HEK293 (cell line): ENCODE results near the gene PPP4R2.

ENCODE experiments used
- CTCF ChIA-PET: fragments of 350-600 bp; formaldehyde crosslinking; extraction: SDS; loops from one replicate; lab custom pipeline; 2021; ENCODE audit warnings: antibody characterized with exemption; lab: Yijun Ruan, JAX
- POLR2A ChIA-PET: fragments of 300-600 bp; formaldehyde crosslinking; extraction: SDS; loops from one replicate; lab custom pipeline; 2020; ENCODE audit warnings: antibody characterized with exemption, inconsistent platforms; lab: Yijun Ruan, JAX
- H3K27ac ChIP-seq: fragments of 200-500 bp; sonication (Bioruptor generic); 2 replicates; pipeline ENCODE4 v1.5.1; 2014; ENCODE audit warnings: low read depth, low read length, control low read depth, inconsistent platforms; ENCODE audit errors: extremely low read depth
- H3K36me3 ChIP-seq, 2 experiments: fragments of 200-500 bp in 1 of 2; sonication (Bioruptor generic) in 1 of 2; 1 replicate in 1 of 2; 2 replicates in 1 of 2; pipeline ENCODE4 v1.5.1; 2014 to 2017; ENCODE audit warnings: inconsistent platforms in 2 of 2, low read length in 2 of 2; ENCODE audit not compliant: control insufficient read depth in 2 of 2, insufficient read depth in 1 of 2
- H3K4me1 ChIP-seq: fragments of 200-500 bp; sonication (Bioruptor generic); 2 replicates; pipeline ENCODE4 v1.5.1; 2014; ENCODE audit warnings: mild to moderate bottlenecking, low read length, inconsistent platforms; ENCODE audit not compliant: control insufficient read depth, insufficient read depth
- H3K4me3 ChIP-seq: 2 replicates; pipeline ENCODE4 v1.5.1; 2011; ENCODE audit warnings: low read depth, mild to moderate bottlenecking, control low read depth, low read length, moderate library complexity
- H3K9me3 ChIP-seq: fragments of 200-500 bp; sonication (Bioruptor generic); 2 replicates; pipeline ENCODE4 v1.5.1; 2014; ENCODE audit warnings: low read depth, low read length, inconsistent platforms; ENCODE audit not compliant: control insufficient read depth, insufficient read depth
- GLIS2 ChIP-seq: fragments of 450-650 bp; formaldehyde crosslinking; IDR thresholded peaks from 2 replicates; pipeline ENCODE4 v1.5.1; 2016; ENCODE audit warnings: missing biosample characterization, missing genetic modification characterization
- INSM2 ChIP-seq: fragments of 450-650 bp; formaldehyde crosslinking; IDR thresholded peaks from 2 replicates; pipeline ENCODE4 v1.5.1; 2016; ENCODE audit warnings: missing biosample characterization, missing genetic modification characterization
- KLF1 ChIP-seq: fragments of 450-650 bp; formaldehyde crosslinking; IDR thresholded peaks from 2 replicates; pipeline ENCODE4 v1.5.1; 2016; ENCODE audit warnings: missing biosample characterization, missing genetic modification characterization
- KLF16 ChIP-seq: fragments of 450-650 bp; formaldehyde crosslinking; IDR thresholded peaks from 2 replicates; pipeline ENCODE4 v1.5.1; 2017; ENCODE audit warnings: missing biosample characterization, missing genetic modification characterization
- KLF17 ChIP-seq: fragments of 450-650 bp; formaldehyde crosslinking; IDR thresholded peaks from 2 replicates; pipeline ENCODE4 v1.5.1; 2016; ENCODE audit warnings: missing biosample characterization, missing genetic modification characterization
- TRIM28 ChIP-seq: IDR thresholded peaks from 2 replicates; pipeline ENCODE4 v1.6.1; 2011; ENCODE audit warnings: low read length, control low read depth, borderline replicate concordance
- YY1 ChIP-seq: fragments of 450-650 bp; formaldehyde crosslinking; IDR thresholded peaks from 2 replicates; pipeline ENCODE4 v1.5.1; 2018; ENCODE audit warnings: missing biosample characterization, missing genetic modification characterization
- ZBTB1 ChIP-seq: fragments of 450-650 bp; formaldehyde crosslinking; IDR thresholded peaks from 2 replicates; pipeline ENCODE4 v1.5.1; 2016; ENCODE audit warnings: missing biosample characterization, missing genetic modification characterization
- ZBTB49 ChIP-seq: fragments of 450-650 bp; formaldehyde crosslinking; IDR thresholded peaks from 2 replicates; pipeline ENCODE4 v1.5.1; 2016; ENCODE audit warnings: missing biosample characterization, missing genetic modification characterization, low read depth
- ZBTB6 ChIP-seq: fragments of 450-650 bp; formaldehyde crosslinking; IDR thresholded peaks from 2 replicates; pipeline ENCODE4 v1.5.1; 2017; ENCODE audit warnings: missing biosample characterization, missing genetic modification characterization
- ZNF114 ChIP-seq: fragments of 450-650 bp; formaldehyde crosslinking; IDR thresholded peaks from 2 replicates; pipeline ENCODE4 v1.5.0; 2017; ENCODE audit warnings: missing biosample characterization, missing genetic modification characterization
- ZNF121 ChIP-seq: fragments of 450-650 bp; formaldehyde crosslinking; IDR thresholded peaks from 2 replicates; pipeline ENCODE4 v1.5.1; 2016; ENCODE audit warnings: missing biosample characterization, missing genetic modification characterization
- ZNF146 ChIP-seq: fragments of 450-650 bp; formaldehyde crosslinking; IDR thresholded peaks from 2 replicates; pipeline ENCODE4 v1.5.1; 2016; ENCODE audit warnings: missing biosample characterization, missing genetic modification characterization
- ZNF148 ChIP-seq: fragments of 450-650 bp; formaldehyde crosslinking; IDR thresholded peaks from 2 replicates; pipeline ENCODE4 v1.5.0; 2017; ENCODE audit warnings: missing biosample characterization, missing genetic modification characterization, borderline replicate concordance
- ZNF239 ChIP-seq: fragments of 450-650 bp; formaldehyde crosslinking; IDR thresholded peaks from 2 replicates; pipeline ENCODE4 v1.5.1; 2016; ENCODE audit warnings: missing biosample characterization, missing genetic modification characterization
- ZNF248 ChIP-seq: fragments of 450-650 bp; formaldehyde crosslinking; IDR thresholded peaks from 2 replicates; pipeline ENCODE4 v1.5.1; 2017; ENCODE audit warnings: missing biosample characterization, missing genetic modification characterization
- ZNF341 ChIP-seq: fragments of 450-650 bp; formaldehyde crosslinking; IDR thresholded peaks from 2 replicates; pipeline ENCODE4; 2016; ENCODE audit warnings: low read depth, missing biosample characterization, missing genetic modification characterization
- ZNF350 ChIP-seq: fragments of 450-650 bp; formaldehyde crosslinking; IDR thresholded peaks from 2 replicates; pipeline ENCODE4 v1.5.0; 2017; ENCODE audit warnings: missing biosample characterization, mild to moderate bottlenecking, missing genetic modification characterization
- ZNF549 ChIP-seq: fragments of 450-650 bp; IDR thresholded peaks from 2 replicates; pipeline ENCODE4 v1.5.1; 2018; ENCODE audit warnings: missing biosample characterization, missing genetic modification characterization, mild to moderate bottlenecking, inconsistent platforms, moderate library complexity
- ZNF571 ChIP-seq: fragments of 450-650 bp; formaldehyde crosslinking; IDR thresholded peaks from 2 replicates; pipeline ENCODE4 v1.5.0; 2017; ENCODE audit warnings: missing biosample characterization, missing genetic modification characterization
- ZNF768 ChIP-seq: fragments of 450-650 bp; formaldehyde crosslinking; IDR thresholded peaks from 2 replicates; pipeline ENCODE4 v1.5.1; 2018; ENCODE audit warnings: missing biosample characterization, mild to moderate bottlenecking, missing genetic modification characterization
- ZSCAN18 ChIP-seq: fragments of 450-650 bp; formaldehyde crosslinking; IDR thresholded peaks from 2 replicates; pipeline ENCODE4 v1.5.1; 2016; ENCODE audit warnings: missing biosample characterization, missing genetic modification characterization
- ZSCAN23 ChIP-seq: fragments of 450-650 bp; formaldehyde crosslinking; IDR thresholded peaks from 2 replicates; pipeline ENCODE4 v1.5.1; 2016; ENCODE audit warnings: missing biosample characterization, missing genetic modification characterization
- ZSCAN30 ChIP-seq: fragments of 450-650 bp; IDR thresholded peaks from 2 replicates; pipeline ENCODE4 v1.5.1; 2018; ENCODE audit warnings: missing biosample characterization, mild to moderate bottlenecking, missing genetic modification characterization, moderate library complexity

The PPP4R2 gene

GRCh38 chr3:73101881-73102280 is 105.3 kb downstream of the PPP4R2 start:
- Histone ChIP-seq H3K27ac (no peak overlapping the region), H3K9me3 (no peaks in the 10 kb centered on the region), H3K4me1 (no peaks in the 10 kb centered on the region), H3K36me3 (no peaks in the 10 kb centered on the region)
- POLR2A ChIA-PET = no interaction called here
- TF ChIP-seq KLF1 (tag by site-specific recombination) = no peak
- no peak for TF ChIP-seq KLF16 (tag by site-specific recombination)
- TF ChIP-seq ZNF148 (tag by site-specific recombination) = no peak
- TF ChIP-seq ZBTB49 (tag by site-specific recombination) = no peak
- no peak for TF ChIP-seq ZBTB1 (tag by site-specific recombination)
- no peak for TF ChIP-seq ZNF121 (tag by site-specific recombination)
- TF ChIP-seq YY1 (tag by site-specific recombination) = no peak
- no peak for TF ChIP-seq ZNF341 (tag by site-specific recombination)
- TF ChIP-seq ZSCAN18 = no peak
- TF ChIP-seq ZNF114 = no peak
- no peak for TF ChIP-seq ZNF571 (tag by site-specific recombination)
- TF ChIP-seq ZSCAN30 (tag by site-specific recombination) = no peak
- no peak for TF ChIP-seq GLIS2 (tag by site-specific recombination)
- TF ChIP-seq ZSCAN23 (tag by site-specific recombination) = no peak
- no peak for TF ChIP-seq KLF17 (tag by site-specific recombination)
- TF ChIP-seq INSM2 (tag by site-specific recombination) = no peak
- TF ChIP-seq, all 188 proteins: peak for 0
- no peak overlapping the region for H3K4me3 ChIP-seq
- CTCF ChIA-PET = interaction anchor here (0.7 to 3.1 kb wide), 9 partner anchors 9 to 401 kb away, joined by 3 to 30 read pairs (median 5); no protein-coding TSS in a partner anchor

GRCh38 chr3:73107215-73107614 is 110.6 kb downstream of the PPP4R2 start:
- ChIA-PET POLR2A (no interaction called here), CTCF (no interaction called here)

More at GRCh38 chr3:73107215-73107614, 110.6 kb downstream of the PPP4R2 start:
- H3K4me3 ChIP-seq = no peak overlapping the region
- H3K27ac ChIP-seq = no peak overlapping the region
- TF ChIP-seq ZBTB6 (tag by site-specific recombination) (no peak), ZNF350 (tag by site-specific recombination) (no peak), ZNF146 (no peak), ZNF239 (tag by site-specific recombination) (0 out of 2 replicates have a peak, but pooled peaks have one; percentile 62), TRIM28 (no peak), ZNF248 (no peak), ZNF768 (tag by site-specific recombination) (0 out of 2 replicates have a peak, but pooled peaks have one; percentile 33), ZNF549 (tag by site-specific recombination) (no peak)
- no peaks in the 10 kb centered on the region for H3K4me1 ChIP-seq
- H3K9me3 ChIP-seq = no peaks in the 10 kb centered on the region
- no peaks in the 10 kb centered on the region for H3K36me3 ChIP-seq
